ENCODE results near the gene C1orf210.

C1orf210 gene

DNA sequence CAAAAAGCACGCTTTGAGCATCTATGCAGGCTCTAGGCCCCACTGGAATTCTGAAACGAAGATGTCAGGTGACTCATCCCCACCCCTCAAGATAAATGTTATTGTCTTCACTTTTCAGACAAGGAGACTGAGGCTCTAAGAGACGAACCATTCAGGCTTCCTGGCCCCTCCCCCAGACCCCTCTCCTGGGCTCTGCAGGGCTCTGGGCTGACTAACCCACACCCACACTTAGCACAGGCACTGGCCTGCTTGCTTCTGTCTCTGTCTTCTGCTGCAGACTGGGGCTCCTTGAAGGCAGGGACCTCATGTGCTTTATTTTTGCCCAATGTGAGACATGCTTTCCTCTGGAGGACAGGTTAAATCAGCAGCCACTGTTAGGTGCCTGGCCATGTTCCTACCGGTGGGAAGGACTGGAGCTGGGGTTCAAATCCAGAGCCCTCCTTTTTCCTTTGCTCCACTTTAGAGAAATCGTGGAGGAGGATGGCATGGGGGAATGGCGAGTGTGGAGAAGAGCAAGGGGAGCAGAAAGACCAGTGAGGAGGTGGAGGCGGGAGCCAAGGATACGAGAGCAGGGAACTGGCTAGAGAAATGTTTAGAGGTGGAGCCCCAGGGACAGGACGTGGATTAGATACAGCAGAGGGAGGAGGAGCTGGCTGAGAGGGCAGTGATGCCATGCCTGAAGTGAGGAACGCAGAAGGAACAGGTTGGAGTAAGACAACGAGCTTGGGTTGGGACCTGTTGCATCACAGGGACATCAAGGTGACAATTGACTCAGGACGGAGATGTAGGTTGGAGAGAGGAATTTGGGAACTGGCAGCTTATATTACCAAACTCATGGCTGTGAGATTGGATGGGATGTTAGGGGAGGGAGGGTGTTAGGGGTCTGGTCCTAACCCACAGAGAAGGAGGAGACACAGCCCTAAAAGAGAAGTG is 13.9 kb downstream of the C1orf210 start:
- no peaks in the 10 kb centered on the region for H3K9me3 ChIP-seq (ENCODE audit: insufficient read depth, low read length)
- H3K4me3 ChIP-seq (ENCODE audit: insufficient read length, low read depth), result no peak overlapping the region
- H3K36me3 ChIP-seq (ENCODE audit: insufficient read depth, insufficient read length, low read length), result no peaks in the 10 kb centered on the region
- TF ChIP-seq ZNF274 (IDR thresholded peaks at IDR 0.05; ENCODE audit: low read depth, low read length) (no peak), SUZ12 (IDR thresholded peaks at IDR 0.05; ENCODE audit: extremely low read depth, insufficient read depth, insufficient read length) (no peak), YY1 (IDR thresholded peaks at IDR 0.05; ENCODE audit: insufficient read depth, insufficient read length) (no peak)
- H3K27me3 ChIP-seq (ENCODE audit: insufficient read depth, insufficient read length), result no peaks in the 10 kb centered on the region
- DNase-seq (ENCODE audit: low read depth, low spot score), result no peak
- H3K9ac ChIP-seq (ENCODE audit: insufficient read length, low read depth), result no peak overlapping the region
- H3K4me1 ChIP-seq (ENCODE audit: insufficient read depth, insufficient read length), result peaks cover 8% of the 10 kb centered on the region

- H3K4me1 ChIP-seq (ENCODE audit: insufficient read depth, insufficient read length), result peaks cover 8% of the 10 kb centered on the region
- H3K36me3 ChIP-seq (ENCODE audit: insufficient read depth, insufficient read length, low read length), result no peaks in the 10 kb centered on the region
- H3K9ac ChIP-seq (ENCODE audit: insufficient read length, low read depth), result no peak overlapping the region
- no peaks in the 10 kb centered on the region for H3K27me3 ChIP-seq (ENCODE audit: insufficient read depth, insufficient read length)
- no peak for TF ChIP-seq YY1 (IDR thresholded peaks at IDR 0.05; ENCODE audit: insufficient read depth, insufficient read length)
- no peak for TF ChIP-seq SUZ12 (IDR thresholded peaks at IDR 0.05; ENCODE audit: extremely low read depth, insufficient read depth, insufficient read length)
- peak overlapping the region; percentile 24 for H3K4me3 ChIP-seq (ENCODE audit: insufficient read length, low read depth)
- H3K9me3 ChIP-seq (ENCODE audit: insufficient read depth, low read length), result peaks cover 9% of the 10 kb centered on the region
- no peak for DNase-seq (ENCODE audit: low read depth, low spot score)
Measured at GRCh38 chr1:43270421-43271095, 14.8 kb downstream of the C1orf210 start.

DNA sequence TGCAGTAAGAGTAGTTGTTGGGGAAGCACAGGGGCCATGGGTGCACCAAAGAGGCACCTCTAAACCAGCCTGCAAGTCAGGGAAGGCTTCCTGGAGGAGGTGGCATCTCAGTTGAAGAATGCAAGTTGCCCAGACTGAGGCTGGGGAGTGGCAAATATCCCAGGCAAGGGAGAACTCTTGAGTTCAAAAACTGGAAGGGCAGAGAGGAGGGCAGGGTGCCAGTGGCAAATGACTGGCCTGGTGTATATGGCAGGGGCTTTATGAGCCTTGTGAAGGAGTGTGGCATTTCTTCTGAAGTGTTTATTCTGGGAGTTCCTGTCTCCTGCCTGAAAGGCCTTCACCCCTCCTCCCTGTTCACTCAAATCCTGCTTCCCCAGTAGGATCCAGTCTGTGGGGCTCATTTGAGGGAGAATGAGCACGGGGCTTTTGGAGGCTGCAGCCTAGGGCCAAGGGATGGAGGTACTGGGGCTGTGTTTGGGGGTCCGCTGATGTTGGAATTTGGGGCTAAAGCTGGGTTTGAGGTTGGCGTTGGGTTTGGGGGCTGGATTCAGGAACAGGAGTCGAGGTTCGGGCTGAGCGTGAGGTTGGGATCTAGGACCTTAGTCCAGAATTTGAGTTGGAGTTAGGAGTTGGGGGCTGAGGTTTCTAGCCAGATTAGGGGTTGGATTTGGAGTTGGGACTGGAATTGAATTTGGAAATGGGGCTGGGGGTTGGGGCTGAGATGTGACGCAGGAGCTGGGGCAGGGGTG is 15.6 kb downstream of the C1orf210 start, which contains the start of gene TMEM125:
Gene TMEM125 (plus strand): TSS at position 357 of the 749 bp plus-strand sequence. CDS start 2,740 bp downstream, outside the sequence.
- H3K9ac ChIP-seq (ENCODE audit: insufficient read length, low read depth), result no peak within 1 kb of the TSS
- no peak for DNase-seq (ENCODE audit: low read depth, low spot score)
- no peaks in the 10 kb centered on the region for H3K27me3 ChIP-seq (ENCODE audit: insufficient read depth, insufficient read length)
- H3K4me1 ChIP-seq (ENCODE audit: insufficient read depth, insufficient read length), result peaks cover 8% of the 10 kb centered on the region
- no peaks in the 10 kb centered on the region for H3K36me3 ChIP-seq (ENCODE audit: insufficient read depth, insufficient read length, low read length)
- peak within 1 kb of the TSS; percentile 24 for H3K4me3 ChIP-seq (ENCODE audit: insufficient read length, low read depth)
- peaks cover 16% of the 10 kb centered on the region for H3K9me3 ChIP-seq (ENCODE audit: insufficient read depth, low read length)
- TF ChIP-seq ZNF274 (IDR thresholded peaks at IDR 0.05; ENCODE audit: low read depth, low read length) (no peak), SUZ12 (IDR thresholded peaks at IDR 0.05; ENCODE audit: extremely low read depth, insufficient read depth, insufficient read length) (no peak), YY1 (IDR thresholded peaks at IDR 0.05; ENCODE audit: insufficient read depth, insufficient read length) (no peak)

DNA sequence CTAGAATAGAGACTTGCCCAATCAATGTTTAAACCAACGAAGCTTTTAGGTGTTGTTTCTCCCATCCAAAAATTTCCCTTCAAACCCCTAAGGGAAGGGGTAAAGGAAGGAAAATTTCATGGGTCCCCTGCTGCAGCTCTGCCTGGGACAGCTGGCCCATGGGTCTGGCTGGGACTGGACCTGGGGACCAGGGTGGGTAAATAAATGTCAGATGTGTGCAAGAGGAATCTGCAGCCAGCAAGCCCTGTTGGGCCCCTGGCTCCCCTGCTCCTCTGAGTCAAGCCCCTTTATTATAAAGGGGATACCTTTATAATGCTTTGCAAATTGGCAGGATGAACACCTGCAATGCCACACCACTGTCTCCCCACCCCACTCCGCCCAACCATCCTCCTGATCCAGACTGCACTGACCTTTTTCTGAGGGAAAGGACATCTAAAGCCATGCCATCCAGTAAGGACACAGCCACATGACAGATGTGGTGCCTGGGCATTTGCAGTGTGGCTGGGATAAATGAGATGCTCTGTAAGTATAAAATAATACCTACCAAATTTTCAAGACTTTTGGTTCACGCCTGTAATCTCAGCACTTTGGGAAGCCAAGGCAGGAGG is 17.5 kb downstream of the C1orf210 start:
- TF ChIP-seq YY1 (IDR thresholded peaks at IDR 0.05; ENCODE audit: insufficient read depth, insufficient read length), result no peak
- TF ChIP-seq SUZ12 (IDR thresholded peaks at IDR 0.05; ENCODE audit: extremely low read depth, insufficient read depth, insufficient read length), result no peak
- no peak for TF ChIP-seq ZNF274 (IDR thresholded peaks at IDR 0.05; ENCODE audit: low read depth, low read length)
- peaks cover 32% of the 10 kb centered on the region for H3K9me3 ChIP-seq (ENCODE audit: insufficient read depth, low read length)
- no peak for DNase-seq (ENCODE audit: low read depth, low spot score)
- no peaks in the 10 kb centered on the region for H3K27me3 ChIP-seq (ENCODE audit: insufficient read depth, insufficient read length)
- no peak overlapping the region for H3K4me3 ChIP-seq (ENCODE audit: insufficient read length, low read depth)
- no peaks in the 10 kb centered on the region for H3K36me3 ChIP-seq (ENCODE audit: insufficient read depth, insufficient read length, low read length)
- peaks cover 8% of the 10 kb centered on the region for H3K4me1 ChIP-seq (ENCODE audit: insufficient read depth, insufficient read length)
- H3K9ac ChIP-seq (ENCODE audit: insufficient read length, low read depth), result no peak overlapping the region

GRCh38 chr1:43267291-43267805 is 18.0 kb downstream of the C1orf210 start:
- Histone ChIP-seq H3K27me3 (ENCODE audit: insufficient read depth, insufficient read length) (no peaks in the 10 kb centered on the region), H3K4me1 (ENCODE audit: insufficient read depth, insufficient read length) (peaks cover 8% of the 10 kb centered on the region)

DNA sequence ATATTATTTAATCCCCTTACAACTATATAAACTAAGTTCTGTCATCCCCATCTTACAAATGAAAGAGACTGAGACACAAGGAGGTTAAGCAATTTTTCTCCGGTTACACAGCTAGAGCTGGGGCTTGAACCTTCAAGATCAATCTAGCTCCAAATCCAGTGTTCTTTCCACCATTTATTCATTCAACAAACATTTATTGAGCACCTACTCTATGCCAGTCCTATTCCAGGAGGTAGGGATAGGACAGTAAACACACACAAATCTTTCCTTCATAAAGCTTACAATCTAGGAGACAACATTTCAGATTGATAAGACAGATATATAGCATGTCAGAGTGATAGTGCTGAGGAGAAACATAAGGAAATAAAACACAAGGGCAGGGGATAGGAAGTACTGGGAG is 18.5 kb downstream of the C1orf210 start:
- peaks cover 43% of the 10 kb centered on the region for H3K9me3 ChIP-seq (ENCODE audit: insufficient read depth, low read length)
- H3K9ac ChIP-seq (ENCODE audit: insufficient read length, low read depth), result no peak overlapping the region
- H3K4me1 ChIP-seq (ENCODE audit: insufficient read depth, insufficient read length), result peaks cover 8% of the 10 kb centered on the region
- H3K36me3 ChIP-seq (ENCODE audit: insufficient read depth, insufficient read length, low read length), result no peaks in the 10 kb centered on the region
- H3K4me3 ChIP-seq (ENCODE audit: insufficient read length, low read depth), result no peak overlapping the region
- TF ChIP-seq SUZ12 (IDR thresholded peaks at IDR 0.05; ENCODE audit: extremely low read depth, insufficient read depth, insufficient read length), result no peak
- TF ChIP-seq ZNF274 (IDR thresholded peaks at IDR 0.05; ENCODE audit: low read depth, low read length), result no peak
- TF ChIP-seq YY1 (IDR thresholded peaks at IDR 0.05; ENCODE audit: insufficient read depth, insufficient read length), result no peak
- DNase-seq (ENCODE audit: low read depth, low spot score), result no peak
- no peaks in the 10 kb centered on the region for H3K27me3 ChIP-seq (ENCODE audit: insufficient read depth, insufficient read length)

More at GRCh38 chr1:43267291-43267805, 18.0 kb downstream of the C1orf210 start:
- no peak for DNase-seq (ENCODE audit: low read depth, low spot score)
- Histone ChIP-seq H3K4me3 (ENCODE audit: insufficient read length, low read depth) (no peak overlapping the region), H3K9me3 (ENCODE audit: insufficient read depth, low read length) (peaks cover 38% of the 10 kb centered on the region), H3K9ac (ENCODE audit: insufficient read length, low read depth) (no peak overlapping the region), H3K36me3 (ENCODE audit: insufficient read depth, insufficient read length, low read length) (no peaks in the 10 kb centered on the region)
- TF ChIP-seq YY1 (IDR thresholded peaks at IDR 0.05; ENCODE audit: insufficient read depth, insufficient read length) (no peak), ZNF274 (IDR thresholded peaks at IDR 0.05; ENCODE audit: low read depth, low read length) (no peak), SUZ12 (IDR thresholded peaks at IDR 0.05; ENCODE audit: extremely low read depth, insufficient read depth, insufficient read length) (no peak)

Data from NT2/D1 (cell line).